ENCODE data around the gene SMARCC2.

GRCh38 chr12:56145217-56145616, 44.1 kb downstream of the SMARCC2 start:
- TF ChIP-seq EZH2phosphoT487 (IDR thresholded peaks at IDR 0.05; ENCODE audit: low read depth) (no peak), CTCF (IDR thresholded peaks at IDR 0.05; ENCODE audit: low read depth, low read length) (no peak)
